Measurements from ENCODE around the gene RAB6B. TPM values are rescaled to one million over a fixed set of nuclear protein-coding genes. Genes with fewer than 3 reads are reported as not detected.

The RAB6B gene
- total RNA-seq, 3 donors from 2014 or later, result 1.8 to 3.9 (median 3.4) TPM

GRCh38 chr3:133864616-133865015 lies 31.1 kb downstream of the RAB6B start:
- Histone ChIP-seq H3K36me3 (no peaks in the 10 kb centered on the region), H3K27me3 (no peaks in the 10 kb centered on the region), H3K4me1 (no peaks in the 10 kb centered on the region), H3K9me3 (no peaks in the 10 kb centered on the region), H3K4me3 (no peak overlapping the region), H3K27ac (no peak overlapping the region)
- intact Hi-C loops (cut with DNase I; ENCODE audit: low total_unique reads), result no loop called here
- no peak for DNase-seq (ENCODE audit: low spot score in 2 of 2)
- TF ChIP-seq CTCF (IDR thresholded peaks at IDR 0.05), result no peak
- no peak for TF ChIP-seq POLR2AphosphoS5 (IDR thresholded peaks at IDR 0.05)
- TF ChIP-seq POLR2A (IDR thresholded peaks at IDR 0.05), result no peak

GRCh38 chr3:133863911-133864310 lies 31.8 kb downstream of the RAB6B start:
- intact Hi-C loops (cut with DNase I; ENCODE audit: low total_unique reads), result no loop called here
- Histone ChIP-seq H3K9me3 (no peaks in the 10 kb centered on the region), H3K27me3 (no peaks in the 10 kb centered on the region), H3K4me1 (no peaks in the 10 kb centered on the region), H3K27ac (no peak overlapping the region), H3K36me3 (no peaks in the 10 kb centered on the region), H3K4me3 (no peak overlapping the region)
- TF ChIP-seq POLR2AphosphoS5 (IDR thresholded peaks at IDR 0.05) (no peak), CTCF (IDR thresholded peaks at IDR 0.05) (no peak), POLR2A (IDR thresholded peaks at IDR 0.05) (no peak)
- DNase-seq (ENCODE audit: low spot score in 2 of 2), result no peak

- H3K4me1 ChIP-seq, result no peaks in the 10 kb centered on the region
- intact Hi-C loops (cut with DNase I; ENCODE audit: low total_unique reads), result no loop called here
- TF ChIP-seq POLR2A (IDR thresholded peaks at IDR 0.05), result no peak
- no peak for TF ChIP-seq POLR2AphosphoS5 (IDR thresholded peaks at IDR 0.05)
- TF ChIP-seq CTCF (IDR thresholded peaks at IDR 0.05), result no peak
- DNase-seq (ENCODE audit: low spot score in 2 of 2), result no peak
- no peak overlapping the region for H3K27ac ChIP-seq
- H3K9me3 ChIP-seq, result no peaks in the 10 kb centered on the region
- H3K4me3 ChIP-seq, result no peak overlapping the region
- H3K36me3 ChIP-seq, result no peaks in the 10 kb centered on the region
- H3K27me3 ChIP-seq, result no peaks in the 10 kb centered on the region
These were observed 33.5 kb downstream of the RAB6B start for GRCh38 chr3:133862161-133862560.

- no peak overlapping the region for H3K27ac ChIP-seq
- no peak for TF ChIP-seq POLR2AphosphoS5 (IDR thresholded peaks at IDR 0.05)
- H3K4me1 ChIP-seq, result no peaks in the 10 kb centered on the region
- intact Hi-C loops (cut with DNase I; ENCODE audit: low total_unique reads), result no loop called here
- no peak for DNase-seq (ENCODE audit: low spot score in 2 of 2)
- H3K36me3 ChIP-seq, result no peaks in the 10 kb centered on the region
- H3K4me3 ChIP-seq, result no peak overlapping the region
- no peaks in the 10 kb centered on the region for H3K27me3 ChIP-seq
- H3K9me3 ChIP-seq, result no peaks in the 10 kb centered on the region
These were observed 35.2 kb downstream of the RAB6B start for GRCh38 chr3:133860519-133860918.

GRCh38 chr3:133859381-133860234 lies 36.1 kb downstream of the RAB6B start:
- Histone ChIP-seq H3K27me3 (no peaks in the 10 kb centered on the region), H3K36me3 (no peaks in the 10 kb centered on the region), H3K4me1 (no peaks in the 10 kb centered on the region), H3K27ac (no peak overlapping the region), H3K9me3 (no peaks in the 10 kb centered on the region), H3K4me3 (no peak overlapping the region)
- no peak for DNase-seq (ENCODE audit: low spot score in 2 of 2)
- TF ChIP-seq POLR2A (IDR thresholded peaks at IDR 0.05) (no peak), POLR2AphosphoS5 (IDR thresholded peaks at IDR 0.05) (no peak), CTCF (IDR thresholded peaks at IDR 0.05) (no peak)
- intact Hi-C loops (cut with DNase I; ENCODE audit: low total_unique reads), result no loop called here

Data from breast epithelium (tissue), 4 donors.